ENCODE data around the gene VGLL2. TPM values are rescaled to one million over a fixed set of nuclear protein-coding genes. Genes with fewer than 3 reads are reported as not detected.

VGLL2 gene
- total RNA-seq, 1 experiment from 2014 or later: not detected

GRCh38 chr6:117298941-117299340, 33.6 kb downstream of the VGLL2 start:
- no TSS peak for BruUV-seq (replicated peaks)
- intact Hi-C loops (cut with micrococcal nuclease; ENCODE audit: unreplicated experiment) (no loop called here), in situ Hi-C loops (cut with HindIII; ENCODE audit: low pct_unique_long_range_greater_than_20kb, low sequenced_read_pairs) (no loop called here)

DNA sequence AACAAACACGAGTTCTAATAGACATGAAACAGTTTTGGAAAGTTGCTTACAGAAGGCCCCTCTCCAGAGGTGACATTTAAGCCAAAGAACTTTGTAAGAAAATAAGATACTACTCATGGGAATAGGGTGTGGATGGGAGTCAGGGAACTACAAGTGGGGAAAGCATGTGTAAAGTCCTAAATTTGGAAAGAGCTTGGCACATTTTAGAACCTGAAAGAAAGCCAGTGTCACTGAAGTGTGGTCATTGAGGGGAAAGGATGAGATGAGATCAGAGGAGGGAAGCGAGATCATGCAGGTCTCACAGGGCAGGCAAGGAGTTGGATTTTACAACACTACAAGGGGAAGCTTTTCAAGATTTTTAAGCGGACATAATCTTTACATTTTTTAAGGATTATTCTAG, 38.0 kb downstream of the VGLL2 start:
- CTCF ChIA-PET: interaction anchor here (0.6 kb wide), 1 partner anchor 1556 kb away, joined by 7 read pairs; no protein-coding TSS in a partner anchor
- in situ Hi-C loops (cut with HindIII; ENCODE audit: low pct_unique_long_range_greater_than_20kb, low sequenced_read_pairs): no loop called here
- no TSS peak for BruUV-seq (replicated peaks)

More at GRCh38 chr6:117298941-117299340, 33.6 kb downstream of the VGLL2 start:
- Histone ChIP-seq H3K9me3 (ENCODE audit: control insufficient read depth, insufficient read depth, low read depth, low read length) (no peaks in the 10 kb centered on the region), H3K27ac (ENCODE audit: low read length) (no peak overlapping the region), H3K4me1 (ENCODE audit: control insufficient read depth, insufficient read depth, low read length) (no peaks in the 10 kb centered on the region), H3K27me3 (ENCODE audit: control insufficient read depth, insufficient read depth, low read length) (no peaks in the 10 kb centered on the region), H3K36me3 (ENCODE audit: control insufficient read depth, insufficient read depth, low read length) (no peaks in the 10 kb centered on the region), H3K4me3 (ENCODE audit: low read depth in 2 of 2, low read length in 2 of 2) (no peak overlapping the region)
- ChIA-PET CTCF (no interaction called here), POLR2A (no interaction called here)
- TF ChIP-seq REST (IDR thresholded peaks at IDR 0.05; ENCODE audit: insufficient read depth in 1 of 2, low read depth in 2 of 2, low read length in 1 of 2) (no peak), TCF7L2 (IDR thresholded peaks at IDR 0.05; ENCODE audit: low read depth, low read length) (no peak), CTCF (IDR thresholded peaks at IDR 0.05) (no peak), POLR2AphosphoS5 (IDR thresholded peaks at IDR 0.05; ENCODE audit: low read depth, low read length) (no peak), SIN3A (IDR thresholded peaks at IDR 0.05; ENCODE audit: borderline replicate concordance, insufficient read depth, low read depth, low read length) (no peak)
- DNase-seq (ENCODE audit: low read depth, low spot score) (no peak), ATAC-seq (no peak)

More for the DNA sequence above, 38.0 kb downstream of the VGLL2 start:
- no peak for TF ChIP-seq CTCF (IDR thresholded peaks at IDR 0.05)
- TF ChIP-seq REST (IDR thresholded peaks at IDR 0.05; ENCODE audit: insufficient read depth in 1 of 2, low read depth in 2 of 2, low read length in 1 of 2): no peak
- no peaks in the 10 kb centered on the region for H3K9me3 ChIP-seq (ENCODE audit: control insufficient read depth, insufficient read depth, low read depth, low read length)
- H3K36me3 ChIP-seq (ENCODE audit: control insufficient read depth, insufficient read depth, low read length): no peaks in the 10 kb centered on the region
- POLR2A ChIA-PET: no interaction called here
- no peaks in the 10 kb centered on the region for H3K27me3 ChIP-seq (ENCODE audit: control insufficient read depth, insufficient read depth, low read length)
- H3K4me3 ChIP-seq (ENCODE audit: low read depth in 2 of 2, low read length in 2 of 2): no peak overlapping the region
- no peaks in the 10 kb centered on the region for H3K4me1 ChIP-seq (ENCODE audit: control insufficient read depth, insufficient read depth, low read length)
- intact Hi-C loops (cut with micrococcal nuclease; ENCODE audit: unreplicated experiment): no loop called here
- DNase-seq (ENCODE audit: low read depth, low spot score): no peak
- H3K27ac ChIP-seq (ENCODE audit: low read length): no peak overlapping the region
- no peak for ATAC-seq

Data from Panc1 (cell line).